Measurements from ENCODE around the gene CPNE7. TPM values are rescaled to one million over a fixed set of nuclear protein-coding genes. Genes with fewer than 3 reads are reported as not detected.

The CPNE7 gene
- polyA plus RNA-seq, 1 donor from 2014 or later, result 0.15 TPM

DNA sequence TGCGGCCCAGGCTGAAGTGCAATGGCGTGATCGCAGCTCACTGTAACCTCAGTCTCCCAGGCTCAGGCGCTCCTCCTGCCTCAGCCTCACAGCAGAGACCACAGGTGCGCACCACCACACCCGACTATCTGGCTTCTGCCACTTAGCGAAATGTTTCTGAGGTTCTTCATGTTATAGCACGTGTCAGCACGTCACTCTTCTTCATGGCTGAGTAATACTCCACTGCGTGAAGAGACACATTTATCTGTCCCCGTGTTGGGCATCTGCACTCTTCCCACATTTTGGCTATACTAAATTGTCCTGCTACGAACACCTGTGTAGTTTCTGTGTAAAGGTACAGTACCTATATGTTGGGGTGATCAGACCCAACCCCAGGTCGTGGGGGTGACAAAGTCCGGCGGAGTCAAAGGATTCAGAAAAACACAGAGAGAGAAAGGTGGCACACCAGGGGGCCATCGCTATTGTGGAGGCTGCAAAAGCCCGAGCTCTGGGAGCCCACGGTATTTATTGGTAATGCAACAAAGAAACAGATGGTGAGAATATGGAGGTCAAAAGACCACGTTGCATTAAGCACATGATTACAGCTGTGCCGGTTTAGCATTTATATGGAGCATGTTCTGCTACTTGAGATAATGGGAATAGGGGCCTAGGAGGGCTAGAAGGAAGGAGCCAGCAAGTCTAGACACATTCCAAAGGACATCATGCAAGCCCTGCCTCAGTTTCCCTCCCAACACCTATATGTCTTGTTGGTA is 37.0 kb downstream of the CPNE7 start:
- Histone ChIP-seq H3K27ac (ENCODE audit: low read length) (no peak overlapping the region), H3K4me3 (ENCODE audit: low read length) (no peak overlapping the region)

DNA sequence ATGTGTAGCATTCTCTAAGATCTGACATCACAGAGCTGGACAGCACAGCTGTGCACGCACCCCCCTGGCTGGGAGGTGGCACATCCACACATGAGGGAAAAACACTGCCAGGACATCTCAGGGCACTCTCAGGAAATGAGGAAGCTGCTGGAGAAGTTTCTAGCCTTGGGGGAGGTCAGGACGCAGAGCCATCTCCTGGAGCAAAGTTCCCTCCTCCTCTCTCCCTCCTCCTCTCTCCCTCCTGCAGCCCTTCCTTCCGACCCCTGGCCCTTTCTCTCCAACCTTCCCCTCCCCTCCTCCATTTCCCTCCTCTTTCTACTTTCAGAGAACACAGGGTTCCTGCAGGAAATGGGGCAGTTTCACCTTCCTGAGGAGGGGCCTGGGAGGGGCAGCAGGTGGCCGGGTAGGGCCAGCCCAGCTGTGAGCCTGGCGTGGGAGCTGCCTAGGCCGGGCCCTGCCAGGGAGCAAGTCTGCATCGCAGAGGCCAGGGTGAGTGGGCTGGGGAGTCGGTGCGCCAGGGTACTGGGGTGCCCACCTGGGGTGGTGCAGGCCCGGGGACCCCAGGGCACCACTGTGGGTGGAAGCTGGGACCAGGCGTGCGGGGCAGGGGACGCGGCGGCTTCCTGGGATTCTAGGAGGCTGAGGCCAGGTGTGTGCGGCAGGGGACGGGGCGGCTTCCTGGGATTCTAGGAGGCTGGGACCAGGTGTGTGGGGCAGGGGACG is 37.8 kb downstream of the CPNE7 start, which contains the start of gene DPEP1:
DPEP1 (plus strand) TSS at position 412 of the 723 bp plus-strand sequence. CDS start 16,769 bp downstream, outside the sequence.
- H4K20me1 ChIP-seq (ENCODE audit: insufficient read depth), result no peaks in the 10 kb centered on the region
- no peak for TF ChIP-seq RAD21 (conservative IDR thresholded peaks at IDR 0.05)
- no peak for TF ChIP-seq MXI1 (conservative IDR thresholded peaks at IDR 0.05; ENCODE audit: poor library complexity, severe bottlenecking)
- TF ChIP-seq POLR2AphosphoS5 (IDR thresholded peaks at IDR 0.05), result no peak
- no peak within 1 kb of the TSS for H2AFZ ChIP-seq (ENCODE audit: low read depth, low read length)
- H3K27ac ChIP-seq (ENCODE audit: low read length), result no peak within 1 kb of the TSS
- no peaks in the 10 kb centered on the region for H3K9me3 ChIP-seq (ENCODE audit: low read length)
- no peaks in the 10 kb centered on the region for H3K9me2 ChIP-seq (ENCODE audit: insufficient read depth, low read length)
- no peak within 1 kb of the TSS for H3K9ac ChIP-seq (ENCODE audit: low read length)
- no peaks in the 10 kb centered on the region for H3K27me3 ChIP-seq (ENCODE audit: insufficient read depth, low read depth, low read length)
- no peaks in the 10 kb centered on the region for H3F3A ChIP-seq (ENCODE audit: insufficient read depth, low read length, poor library complexity, severe bottlenecking)
- H3K4me3 ChIP-seq (ENCODE audit: low read length), result no peak within 1 kb of the TSS
- no peak within 1 kb of the TSS for H3K4me2 ChIP-seq (ENCODE audit: low read length)
- H3K79me2 ChIP-seq (replicated peaks; ENCODE audit: insufficient read depth, low read length), result no peaks in the 10 kb centered on the region
- H3K36me3 ChIP-seq (ENCODE audit: insufficient read depth, low read length), result no peaks in the 10 kb centered on the region

More for the DNA sequence above, 37.0 kb downstream of the CPNE7 start:
- Histone ChIP-seq H3F3A (ENCODE audit: insufficient read depth, low read length, poor library complexity, severe bottlenecking) (no peaks in the 10 kb centered on the region), H3K4me2 (ENCODE audit: low read length) (no peak overlapping the region), H3K9me2 (ENCODE audit: insufficient read depth, low read length) (no peaks in the 10 kb centered on the region), H3K9ac (ENCODE audit: low read length) (no peak overlapping the region), H3K27me3 (ENCODE audit: insufficient read depth, low read depth, low read length) (no peaks in the 10 kb centered on the region), H4K20me1 (ENCODE audit: insufficient read depth) (no peaks in the 10 kb centered on the region), H3K9me3 (ENCODE audit: low read length) (no peaks in the 10 kb centered on the region), H3K79me2 (replicated peaks; ENCODE audit: insufficient read depth, low read length) (no peaks in the 10 kb centered on the region), H3K36me3 (ENCODE audit: insufficient read depth, low read length) (no peaks in the 10 kb centered on the region), H2AFZ (ENCODE audit: low read depth, low read length) (no peak overlapping the region)
- TF ChIP-seq POLR2AphosphoS5 (IDR thresholded peaks at IDR 0.05), result no peak
- TF ChIP-seq, protein P1, sequence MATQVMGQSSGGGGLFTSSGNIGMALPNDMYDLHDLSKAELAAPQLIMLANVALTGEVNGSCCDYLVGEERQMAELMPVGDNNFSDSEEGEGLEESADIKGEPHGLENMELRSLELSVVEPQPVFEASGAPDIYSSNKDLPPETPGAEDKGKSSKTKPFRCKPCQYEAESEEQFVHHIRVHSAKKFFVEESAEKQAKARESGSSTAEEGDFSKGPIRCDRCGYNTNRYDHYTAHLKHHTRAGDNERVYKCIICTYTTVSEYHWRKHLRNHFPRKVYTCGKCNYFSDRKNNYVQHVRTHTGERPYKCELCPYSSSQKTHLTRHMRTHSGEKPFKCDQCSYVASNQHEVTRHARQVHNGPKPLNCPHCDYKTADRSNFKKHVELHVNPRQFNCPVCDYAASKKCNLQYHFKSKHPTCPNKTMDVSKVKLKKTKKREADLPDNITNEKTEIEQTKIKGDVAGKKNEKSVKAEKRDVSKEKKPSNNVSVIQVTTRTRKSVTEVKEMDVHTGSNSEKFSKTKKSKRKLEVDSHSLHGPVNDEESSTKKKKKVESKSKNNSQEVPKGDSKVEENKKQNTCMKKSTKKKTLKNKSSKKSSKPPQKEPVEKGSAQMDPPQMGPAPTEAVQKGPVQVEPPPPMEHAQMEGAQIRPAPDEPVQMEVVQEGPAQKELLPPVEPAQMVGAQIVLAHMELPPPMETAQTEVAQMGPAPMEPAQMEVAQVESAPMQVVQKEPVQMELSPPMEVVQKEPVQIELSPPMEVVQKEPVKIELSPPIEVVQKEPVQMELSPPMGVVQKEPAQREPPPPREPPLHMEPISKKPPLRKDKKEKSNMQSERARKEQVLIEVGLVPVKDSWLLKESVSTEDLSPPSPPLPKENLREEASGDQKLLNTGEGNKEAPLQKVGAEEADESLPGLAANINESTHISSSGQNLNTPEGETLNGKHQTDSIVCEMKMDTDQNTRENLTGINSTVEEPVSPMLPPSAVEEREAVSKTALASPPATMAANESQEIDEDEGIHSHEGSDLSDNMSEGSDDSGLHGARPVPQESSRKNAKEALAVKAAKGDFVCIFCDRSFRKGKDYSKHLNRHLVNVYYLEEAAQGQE (IDR thresholded peaks at IDR 0.05; ENCODE audit: borderline replicate concordance), result no peak
- TF ChIP-seq EZH2 (IDR thresholded peaks at IDR 0.05; ENCODE audit: borderline replicate concordance, insufficient read depth, low read length, poor library complexity, severe bottlenecking), result no peak
- TF ChIP-seq EP300 (conservative IDR thresholded peaks at IDR 0.05; ENCODE audit: poor library complexity, severe bottlenecking), result no peak

DNA sequence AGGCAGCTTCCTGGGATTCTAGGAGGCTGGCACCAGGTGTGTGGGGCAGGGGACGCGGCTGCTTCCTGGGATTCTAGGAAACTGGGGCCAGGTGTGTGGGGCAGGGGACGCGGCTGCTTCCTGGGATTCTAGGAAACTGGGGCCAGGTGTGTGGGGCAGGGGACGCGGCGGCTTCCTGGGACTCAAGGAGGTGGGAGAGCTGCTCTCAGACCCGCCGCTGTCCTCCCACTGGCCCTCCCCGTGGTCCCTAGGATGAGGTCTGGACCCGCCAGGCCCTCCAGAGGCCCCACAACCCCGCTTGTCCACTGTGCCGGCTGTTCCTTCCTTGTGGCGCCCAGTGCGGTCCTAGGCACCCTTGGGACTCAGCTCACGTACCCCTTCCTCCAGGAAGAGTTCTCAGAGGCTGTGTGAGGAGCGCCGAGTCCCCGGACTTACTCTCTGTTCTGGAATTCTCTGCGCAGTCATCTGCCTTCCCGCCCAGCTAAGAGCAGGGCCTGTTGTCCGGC is 38.4 kb downstream of the CPNE7 start:
- Histone ChIP-seq H3K9me2 (ENCODE audit: insufficient read depth, low read length) (no peaks in the 10 kb centered on the region), H3K27me3 (ENCODE audit: insufficient read depth, low read depth, low read length) (no peaks in the 10 kb centered on the region), H3K4me3 (ENCODE audit: low read length) (no peak overlapping the region), H3K36me3 (ENCODE audit: insufficient read depth, low read length) (no peaks in the 10 kb centered on the region), H3F3A (ENCODE audit: insufficient read depth, low read length, poor library complexity, severe bottlenecking) (no peaks in the 10 kb centered on the region), H3K4me2 (ENCODE audit: low read length) (no peak overlapping the region), H2AFZ (ENCODE audit: low read depth, low read length) (no peak overlapping the region), H4K20me1 (ENCODE audit: insufficient read depth) (no peaks in the 10 kb centered on the region), H3K9me3 (ENCODE audit: low read length) (no peaks in the 10 kb centered on the region), H3K9ac (ENCODE audit: low read length) (no peak overlapping the region), H3K27ac (ENCODE audit: low read length) (no peak overlapping the region), H3K79me2 (replicated peaks; ENCODE audit: insufficient read depth, low read length) (no peaks in the 10 kb centered on the region)
- TF ChIP-seq EP300 (conservative IDR thresholded peaks at IDR 0.05; ENCODE audit: poor library complexity, severe bottlenecking), result no peak
